Motor neuron (in vitro differentiated cells): ENCODE results near the gene ECEL1. TPM values are rescaled to one million over a fixed set of nuclear protein-coding genes. Genes with fewer than 3 reads are reported as not detected.
A peak's percentile ranks its signal among the peaks of the same experiment; 100 is the strongest.
"Not testable (repeated sequence)": the region's sequence is repeated elsewhere in the genome, so short reads cannot be mapped to it uniquely, and the experiment has no call there.

Experiments used
- ATAC-seq, 8 experiments: fragments of 200-7000 bp; cut with Tn5 transposase; replicated peaks in 6 of 8; 2 replicates each; pipeline ENCODE4 v1.8.0; 2021; ENCODE audit warnings: mild to moderate bottlenecking in 8 of 8, moderate library complexity in 8 of 8
- H3K27ac ChIP-seq, 2 donors: fragments of 250-450 bp; sonication (Bioruptor Pico); 2 replicates each; pipeline ENCODE4 v1.9.0; 2021; ENCODE audit warnings: antibody characterized with exemption in 2 of 2, mild to moderate bottlenecking in 2 of 2, moderate library complexity in 1 of 2
- H3K4me1 ChIP-seq, 2 donors: fragments of 250-450 bp; sonication (Bioruptor Pico); replicated peaks in 1 of 2; 2 replicates each; pipeline ENCODE4 v1.6.1; 2021; ENCODE audit warnings: antibody characterized with exemption in 2 of 2, mild to moderate bottlenecking in 2 of 2, moderate library complexity in 1 of 2
- H3K4me3 ChIP-seq, 5 donors: fragments of 250-450 bp; sonication (Bioruptor Pico); 2 replicates each; pipeline ENCODE4 v1.9.0; 2021; ENCODE audit warnings: antibody characterized with exemption in 5 of 5, mild to moderate bottlenecking in 5 of 5, moderate library complexity in 4 of 5
- WGBS, 10 experiments: fragments of 450-650 bp; shearing (Covaris generic); methylation state at CpG; one replicate each; pipeline ENCODE4 v1.0.0; 2022; 5-methylcytosine and 5-hydroxymethylcytosine counted together
- in situ Hi-C, 9 experiments: fragments of 400-800 bp; cut with MboI; loops; one replicate each; pipeline ENCODE4 v1.15.0; 2021; ENCODE audit warnings: low sequenced_read_pairs in 9 of 9, low pct_unique_long_range_greater_than_20kb in 2 of 9; ENCODE audit not compliant: unreplicated experiment in 9 of 9
- total RNA-seq, 8 experiments: library from RNA; unstranded; fragments of 300-600 nt; gene quantifications; 2 replicates each; pipeline versions ENCODE4 v1.2.3 to v1.2.4, GENCODE V29; 2022

Gene ECEL1
- total RNA-seq, 8 experiments from 2014 or later: 0.13 to 83.3 (median 30.6) TPM; not detected in 1

DNA sequence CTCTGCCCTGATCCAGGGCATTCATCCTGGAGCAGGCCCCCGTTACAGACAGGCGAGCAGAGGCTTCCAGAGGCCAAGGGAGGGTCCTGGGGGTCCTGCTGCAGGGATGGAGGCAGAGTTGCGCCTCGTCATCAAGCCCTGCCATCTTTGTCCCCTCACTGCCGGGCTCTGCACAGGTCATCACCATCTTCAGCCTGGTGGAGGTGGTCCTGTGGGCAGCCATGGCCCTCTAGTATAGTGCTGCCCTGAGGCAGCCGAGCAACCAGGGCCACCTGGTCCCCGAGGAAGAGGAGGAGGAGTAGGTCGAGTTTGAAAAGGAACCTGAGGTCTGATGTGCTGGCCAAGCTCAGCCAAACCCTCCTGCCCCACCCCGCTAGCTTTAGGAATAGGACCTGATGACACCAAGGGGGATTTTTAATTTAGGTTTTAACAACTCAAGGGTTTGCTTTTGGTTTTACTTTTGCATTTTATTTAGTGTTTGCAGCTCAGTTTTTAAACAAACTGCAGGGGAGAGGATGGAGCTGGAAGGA lies 40.5 kb downstream of the ECEL1 start:
- Histone ChIP-seq H3K27ac (peak overlapping the region; percentile 55 to 71), H3K4me1 (peaks cover 20 to 26% of the 10 kb centered on the region in 2 donors), H3K4me3 (no peak overlapping the region)
- 33 to 100% (median 77%) methylated on average over 1 to 3 of the region's 9 CpGs; no CpG with 5 or more reads in 4 of the 10 experiments for WGBS, 10 experiments
- in situ Hi-C loops: loop anchor here in 5 of 9 experiments (25.0 kb wide), 1 partner anchor 535 kb away; no protein-coding TSS in a partner anchor
- no peak for ATAC-seq

DNA sequence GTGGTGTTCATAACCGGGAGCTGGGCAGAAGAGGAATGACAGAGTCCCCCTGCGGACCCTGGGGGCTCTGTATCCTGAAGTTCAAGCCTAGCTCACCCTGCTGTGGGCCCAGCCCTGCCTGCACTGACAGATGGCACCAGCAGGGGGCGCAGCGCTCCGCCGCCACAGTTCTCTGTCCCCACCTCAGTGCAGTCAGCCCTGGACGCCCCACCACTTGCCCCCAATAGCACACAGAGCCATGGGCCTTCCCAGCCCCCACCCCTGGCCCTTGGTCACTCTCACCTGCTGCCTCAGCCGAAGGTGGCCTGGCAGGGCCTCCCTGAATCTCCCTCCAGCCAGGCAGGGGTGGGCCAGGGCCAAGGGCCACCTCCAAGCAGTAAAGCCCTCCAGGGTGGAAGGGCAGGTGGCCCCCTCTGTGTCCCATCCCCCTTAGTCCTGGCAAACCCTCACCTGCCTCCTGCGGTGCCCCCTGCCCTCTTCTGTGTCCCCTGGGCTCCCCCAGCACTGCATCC lies 41.3 kb downstream of the ECEL1 start:
- H3K4me3 ChIP-seq, H3K27ac ChIP-seq: not testable (repeated sequence)
- in situ Hi-C loops: loop anchor here in 5 of 9 experiments (25.0 kb wide), 1 partner anchor 534 kb away; no protein-coding TSS in a partner anchor
- 100% methylated on average over 1 of the region's 9 CpGs; no CpG with 5 or more reads in 9 of the 10 experiments for WGBS, 10 experiments
- ATAC-seq: peak; percentile 42 to 79 (median 55)
- H3K4me1 ChIP-seq: peaks cover 20 to 26% of the 10 kb centered on the region in 2 donors

DNA sequence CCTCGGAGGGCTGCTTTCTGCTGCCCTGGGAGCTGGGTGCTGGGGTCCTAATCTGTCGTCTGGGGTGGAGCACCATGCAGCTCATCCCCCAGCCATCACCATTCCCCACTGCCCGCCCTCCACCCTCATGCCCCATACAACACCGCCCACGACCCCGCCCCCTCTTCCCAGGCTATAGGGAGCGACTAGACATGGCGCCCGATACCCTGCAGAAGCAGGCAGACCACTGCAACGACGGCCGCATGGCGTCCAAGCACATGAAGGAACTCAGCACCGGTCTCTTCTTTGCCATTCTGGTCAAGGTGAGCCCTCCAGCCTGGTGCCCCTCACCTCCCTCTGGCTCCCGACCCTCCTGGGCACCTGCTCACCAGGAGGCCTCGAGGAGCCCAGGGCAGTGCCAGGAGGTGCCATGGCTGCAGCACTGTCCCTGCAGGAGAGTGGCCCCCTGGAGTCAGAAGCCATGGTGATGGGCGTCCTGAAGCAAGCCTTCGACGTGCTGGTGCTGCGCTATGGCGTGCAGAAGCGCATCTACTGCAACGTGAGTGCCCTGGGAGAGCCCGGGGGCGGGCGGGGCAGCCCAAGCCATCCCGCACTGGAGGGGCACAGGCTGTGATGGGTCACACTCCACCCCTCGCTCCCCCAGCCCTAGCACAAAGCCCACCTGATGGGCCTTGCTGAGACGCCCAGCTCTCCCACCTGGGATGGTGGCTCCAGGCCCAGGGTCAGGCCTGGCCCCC lies 42.3 kb downstream of the ECEL1 start:
- no CpG with 5 or more reads among the region's 29 CpGs for WGBS, 10 experiments
- not testable (repeated sequence) for ATAC-seq, H3K4me3 ChIP-seq, H3K27ac ChIP-seq
- in situ Hi-C loops: loop anchor here in 5 of 9 experiments (25.0 kb wide), 1 partner anchor 533 kb away; no protein-coding TSS in a partner anchor
- H3K4me1 ChIP-seq: peaks cover 20 to 26% of the 10 kb centered on the region in 2 donors

DNA sequence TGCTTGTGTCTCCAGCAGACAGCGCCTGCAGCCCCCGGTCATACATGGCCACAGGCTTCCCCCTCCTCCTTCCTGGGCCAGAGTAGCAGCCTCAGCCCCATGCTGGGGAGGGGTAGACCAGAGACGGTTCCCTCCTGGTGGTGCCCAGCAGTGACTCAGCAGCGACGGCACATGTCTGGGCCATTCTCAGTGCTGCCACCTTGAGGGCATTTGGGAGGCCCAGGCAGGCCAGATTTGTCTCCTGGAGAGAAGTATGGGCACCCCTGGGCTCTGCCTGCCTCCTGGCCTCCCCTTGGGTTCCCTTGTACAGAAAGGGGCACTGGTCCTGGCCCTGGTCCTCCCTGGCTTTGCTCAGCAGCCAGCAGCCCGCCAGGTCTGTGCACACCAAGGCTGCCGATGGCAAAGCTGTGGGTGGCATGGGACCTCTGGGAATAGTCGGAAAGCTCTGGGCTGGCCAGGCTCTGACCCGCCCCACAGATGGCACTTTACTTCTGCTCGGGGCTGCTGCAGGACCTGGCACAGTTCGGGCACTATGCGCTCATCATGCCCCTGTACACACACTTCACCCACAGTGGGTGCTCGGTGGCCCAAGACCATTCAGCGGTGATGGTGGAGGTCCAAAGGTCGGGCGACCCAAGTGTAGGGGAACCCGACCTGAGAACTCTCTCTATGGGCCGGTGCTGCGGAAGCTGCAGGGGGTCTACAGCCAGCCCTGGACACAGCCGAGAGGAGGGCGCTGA lies 43.1 kb downstream of the ECEL1 start:
- ATAC-seq: peak in 3 of 8 experiments; percentile 57 to 73 (median 66)
- 20 to 100% (median 94%) methylated on average over 1 to 5 of the region's 21 CpGs; no CpG with 5 or more reads in 4 of the 10 experiments for WGBS, 10 experiments
- Histone ChIP-seq H3K4me1 (peaks cover 20 to 26% of the 10 kb centered on the region in 2 donors), H3K4me3 (no peak overlapping the region), H3K27ac (no peak overlapping the region)
- in situ Hi-C loops: loop anchor here in 5 of 9 experiments (25.0 kb wide), 1 partner anchor 532 kb away; no protein-coding TSS in a partner anchor

DNA sequence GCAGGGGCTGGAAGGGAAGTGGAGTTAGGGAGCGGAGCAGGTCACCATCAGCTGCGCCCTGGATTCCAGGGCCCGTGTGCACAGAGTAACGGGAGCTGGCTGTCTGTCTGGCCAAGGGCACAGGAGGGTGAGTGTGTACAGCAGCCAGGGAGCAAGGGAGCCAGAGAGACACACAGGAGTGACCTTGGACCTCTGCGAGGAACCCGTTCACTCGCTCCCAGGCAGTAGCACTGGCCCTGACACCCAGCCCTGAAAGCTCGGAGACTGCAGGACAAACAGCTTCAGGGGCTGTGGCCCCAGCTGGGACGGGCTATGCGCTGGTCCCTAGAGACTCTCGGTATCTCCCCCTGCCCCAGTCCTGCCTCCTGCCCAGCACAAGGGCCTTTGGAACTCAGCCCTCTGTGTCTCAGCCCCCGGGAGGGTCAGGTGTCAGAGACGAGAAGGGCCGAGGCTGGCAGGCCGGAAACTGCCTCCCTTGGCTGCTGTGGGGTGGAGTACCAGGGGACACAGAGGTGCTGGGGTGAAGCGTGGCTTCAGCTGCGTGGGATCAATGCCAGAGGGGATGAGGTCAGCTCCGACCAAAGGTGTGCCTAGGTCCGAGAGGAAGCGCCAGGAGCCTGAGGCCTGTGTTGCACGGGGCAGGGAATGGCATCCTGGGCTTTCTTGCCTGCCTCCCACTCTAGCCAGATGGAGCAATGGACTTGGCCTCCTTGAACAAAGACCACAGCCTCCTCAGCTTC lies 43.8 kb downstream of the ECEL1 start:
- not testable (repeated sequence) for H3K27ac ChIP-seq, H3K4me3 ChIP-seq, ATAC-seq
- peaks cover 20 to 26% of the 10 kb centered on the region in 2 donors for H3K4me1 ChIP-seq
- 60 to 83% methylated on average over 1 to 3 of the region's 21 CpGs; no CpG with 5 or more reads in 8 of the 10 experiments for WGBS, 10 experiments
- in situ Hi-C loops: loop anchor here in 5 of 9 experiments (25.0 kb wide), 1 partner anchor 532 kb away; no protein-coding TSS in a partner anchor

DNA sequence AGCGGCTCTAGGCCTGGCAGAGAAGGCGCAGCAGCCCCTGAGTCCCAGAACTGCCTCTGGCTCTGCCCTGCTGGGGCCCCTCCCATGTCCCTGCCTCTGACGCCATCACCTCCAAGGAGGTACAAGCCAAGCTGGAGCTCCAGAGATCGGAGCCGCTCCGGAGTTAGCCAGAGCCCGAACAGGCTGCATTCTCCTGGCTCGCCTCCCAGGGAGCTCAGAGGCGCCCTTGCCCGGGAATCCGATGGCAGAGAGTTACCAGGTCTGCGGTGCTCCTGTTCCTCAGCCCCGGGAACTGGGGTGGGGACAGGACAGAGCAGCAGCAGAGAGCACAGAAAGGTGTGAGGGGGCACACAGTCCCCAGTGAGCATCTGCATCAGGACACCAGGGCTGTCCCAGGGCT lies 44.6 kb downstream of the ECEL1 start:
- peaks cover 16 to 21% of the 10 kb centered on the region in 2 donors for H3K4me1 ChIP-seq
- ATAC-seq, H3K27ac ChIP-seq, H3K4me3 ChIP-seq: not testable (repeated sequence)
- in situ Hi-C loops: loop anchor here in 5 of 9 experiments (25.0 kb wide), 1 partner anchor 531 kb away; no protein-coding TSS in a partner anchor
- WGBS, 10 experiments: no CpG with 5 or more reads among the region's 13 CpGs

DNA sequence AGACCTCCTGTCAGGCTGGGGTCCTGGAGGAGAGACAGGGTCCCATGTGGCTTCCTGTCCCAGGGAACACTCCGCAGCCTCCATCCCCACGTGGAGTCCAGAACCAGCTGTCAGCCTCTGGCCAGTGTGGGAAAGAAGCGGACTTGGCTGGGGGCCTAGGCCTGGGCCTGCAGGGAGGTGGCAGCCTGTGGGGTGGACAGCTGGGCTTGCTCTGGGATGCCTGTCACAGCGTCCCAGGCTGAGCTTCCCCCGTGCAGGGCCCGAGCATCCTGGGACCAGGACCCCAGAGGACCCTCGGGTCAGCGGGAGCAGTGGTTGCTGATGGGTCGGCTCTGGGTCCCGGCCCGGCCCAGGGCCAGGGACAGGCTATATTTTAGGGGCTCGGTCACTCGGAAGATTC lies 45.2 kb downstream of the ECEL1 start:
- in situ Hi-C loops: loop anchor here in 5 of 9 experiments (25.0 kb wide), 1 partner anchor 530 kb away; no protein-coding TSS in a partner anchor
- WGBS, 10 experiments: 100% methylated on average over 1 of the region's 13 CpGs; no CpG with 5 or more reads in 9 of the 10 experiments
- not testable (repeated sequence) for ATAC-seq

DNA sequence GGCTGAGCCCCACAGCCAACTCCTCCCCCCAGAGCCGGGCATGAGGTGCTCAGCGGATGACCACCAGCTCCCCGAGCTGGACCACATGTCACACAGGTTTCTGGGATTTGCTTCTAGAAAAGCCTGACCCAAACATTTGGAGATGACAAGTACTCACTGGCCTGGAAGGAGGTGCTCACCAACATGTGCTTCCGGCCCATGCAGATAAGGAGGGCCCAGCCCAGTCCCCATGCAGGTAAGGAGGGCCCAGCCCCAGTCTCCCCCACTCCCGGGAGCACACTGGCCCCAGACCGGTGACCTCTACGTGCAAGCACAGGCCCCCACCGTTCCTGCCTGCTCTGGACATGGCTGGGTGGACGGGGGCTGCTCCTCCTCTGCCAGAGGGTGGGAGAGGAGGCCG lies 45.7 kb downstream of the ECEL1 start:
- not testable (repeated sequence) for H3K27ac ChIP-seq, ATAC-seq, H3K4me3 ChIP-seq
- H3K4me1 ChIP-seq: peaks cover 7 to 10% of the 10 kb centered on the region in 2 donors
- in situ Hi-C loops: loop anchor here in 5 of 9 experiments (25.0 kb wide), 1 partner anchor 530 kb away; no protein-coding TSS in a partner anchor
- no CpG with 5 or more reads among the region's 10 CpGs for WGBS, 10 experiments

More for the DNA sequence above, 45.2 kb downstream of the ECEL1 start:
- not testable (repeated sequence) for H3K4me3 ChIP-seq, H3K27ac ChIP-seq
- peaks cover 9 to 15% of the 10 kb centered on the region in 2 donors for H3K4me1 ChIP-seq

DNA sequence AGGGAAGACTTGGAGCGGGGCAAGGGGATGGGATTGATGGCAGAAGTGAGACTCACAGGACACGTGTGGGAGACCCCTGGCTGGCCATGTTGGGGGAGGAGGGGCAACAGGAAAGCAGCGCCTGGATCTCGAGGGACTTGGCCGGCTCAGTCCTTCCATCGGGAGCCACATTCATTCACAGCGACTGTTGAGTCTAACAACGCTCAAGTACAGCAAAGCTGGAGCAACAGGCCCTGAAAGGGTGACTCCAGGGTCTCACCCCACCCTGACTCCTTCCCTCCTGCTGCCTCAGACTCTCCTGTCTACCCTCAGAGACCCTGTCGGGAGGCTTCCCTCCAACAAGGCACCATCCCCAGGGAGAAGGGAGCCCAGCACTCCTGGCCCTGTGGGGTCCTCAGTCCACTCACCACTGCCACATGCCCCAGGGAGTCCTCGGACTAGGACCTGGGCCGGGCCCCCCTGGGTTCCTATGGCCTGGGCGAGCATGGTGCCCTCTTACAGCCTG lies 46.4 kb downstream of the ECEL1 start:
- WGBS, 10 experiments: 0 to 86% (median 80%) methylated on average over 1 to 3 of the region's 12 CpGs; no CpG with 5 or more reads in 5 of the 10 experiments
- Histone ChIP-seq H3K4me3 (no peak overlapping the region), H3K27ac (no peak overlapping the region), H3K4me1 (peaks cover 3 to 5% of the 10 kb centered on the region in 2 donors)
- ATAC-seq: no peak
- in situ Hi-C loops: loop anchor here in 5 of 9 experiments (25.0 kb wide), 1 partner anchor 529 kb away; no protein-coding TSS in a partner anchor

DNA sequence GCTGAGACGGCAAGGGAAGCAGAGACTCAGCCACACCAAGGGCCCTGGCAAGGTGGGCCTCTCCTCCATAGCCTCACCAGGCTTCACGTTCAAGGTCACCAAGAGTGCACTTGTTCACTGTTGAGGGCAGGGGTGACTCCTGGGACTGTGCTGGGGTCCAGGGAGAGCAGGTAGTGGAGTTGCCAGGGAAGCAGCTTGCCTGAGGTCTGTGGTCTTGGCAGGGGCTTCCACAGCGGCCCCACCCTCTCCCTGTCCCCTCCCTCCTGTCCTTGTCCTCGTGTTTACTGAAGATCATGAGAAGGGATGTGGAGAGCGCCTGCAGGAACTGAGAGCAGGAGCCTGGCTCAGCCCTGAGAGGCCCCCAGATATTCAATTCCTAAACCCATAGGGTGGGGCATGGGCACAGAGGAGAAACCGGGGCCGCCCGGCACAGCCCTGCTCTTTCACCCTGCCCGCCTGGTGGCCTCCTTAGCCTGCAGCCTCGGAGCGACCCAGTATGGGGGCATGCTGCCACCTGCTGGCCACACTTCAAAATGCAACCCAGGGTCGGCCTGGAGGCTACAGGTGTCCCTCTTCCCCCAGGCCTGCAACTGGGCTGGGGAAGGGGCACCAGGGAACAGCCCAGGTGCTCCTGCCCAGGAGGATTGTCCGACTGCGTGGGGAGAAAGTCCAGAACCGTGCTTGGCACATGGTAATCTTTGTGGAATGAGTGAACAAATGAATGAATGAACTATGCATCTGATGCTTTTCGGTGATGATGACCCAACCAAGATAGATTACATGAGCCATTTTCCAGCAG lies 47.2 kb downstream of the ECEL1 start:
- H3K4me1 ChIP-seq, H3K4me3 ChIP-seq, H3K27ac ChIP-seq: not testable (repeated sequence)
- in situ Hi-C loops: loop anchor here in 5 of 9 experiments (25.0 kb wide), 1 partner anchor 528 kb away; no protein-coding TSS in a partner anchor
- 10 to 100% (median 52%) methylated on average over 1 to 6 of the region's 16 CpGs; no CpG with 5 or more reads in 3 of the 10 experiments for WGBS, 10 experiments
- ATAC-seq: peak; percentile 68 to 85 (median 82)

DNA sequence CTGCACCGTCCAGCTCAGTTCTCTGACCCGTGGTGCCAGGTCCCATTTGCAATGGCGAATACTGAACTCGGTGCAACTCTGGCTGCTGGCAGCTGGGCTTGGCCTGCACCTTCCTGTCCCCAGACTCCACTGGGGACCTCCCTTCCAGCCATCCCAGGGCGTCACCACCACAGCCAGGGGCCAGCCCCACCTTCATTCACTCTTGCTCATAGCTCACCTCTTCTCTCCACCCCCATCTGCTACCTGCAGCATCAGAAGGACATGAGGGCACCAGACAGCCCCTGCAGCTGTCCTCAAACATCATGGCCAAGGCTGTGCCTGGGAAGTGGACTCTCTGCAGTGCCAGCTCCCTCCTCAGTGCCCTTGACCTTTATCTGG lies 47.9 kb downstream of the ECEL1 start:
- Histone ChIP-seq H3K27ac (no peak overlapping the region), H3K4me1 (peaks cover 3 to 5% of the 10 kb centered on the region in 2 donors), H3K4me3 (no peak overlapping the region)
- ATAC-seq: peak in 1 of 8 experiments; percentile 4
- in situ Hi-C loops: loop anchor here in 6 of 9 experiments (10.0 to 25.0 kb wide), 2 partner anchors 527 to 535 kb away; no protein-coding TSS in a partner anchor
- WGBS, 10 experiments: no CpG with 5 or more reads among the region's 5 CpGs
